Hepatocyte (in vitro differentiated cells): Measurements from ENCODE around the gene POLR2M.

Experiments used
- EZH2 ChIP-seq: fragments of 200-600 bp; sonication (generic); IDR thresholded peaks from 2 replicates; pipeline ENCODE4 v1.6.1; 2016; ENCODE audit warnings: antibody characterized with exemption, mild to moderate bottlenecking, borderline replicate concordance
- EZH2phosphoT487 ChIP-seq: fragments of 200-600 bp; sonication (generic); IDR thresholded peaks from one replicate; pipeline ENCODE4 v1.6.1; 2018; ENCODE audit warnings: antibody characterized with exemption, mild to moderate bottlenecking, low read depth, moderate library complexity; ENCODE audit not compliant: unreplicated experiment, severe bottlenecking
- TF ChIP-seq, protein P1 (sequence below): fragments of 200-600 bp; sonication (generic); IDR thresholded peaks from 2 replicates; pipeline ENCODE4 v1.5.1; 2016; ENCODE audit warnings: antibody characterized with exemption, mild to moderate bottlenecking; ENCODE audit not compliant: poor library complexity

DNA sequence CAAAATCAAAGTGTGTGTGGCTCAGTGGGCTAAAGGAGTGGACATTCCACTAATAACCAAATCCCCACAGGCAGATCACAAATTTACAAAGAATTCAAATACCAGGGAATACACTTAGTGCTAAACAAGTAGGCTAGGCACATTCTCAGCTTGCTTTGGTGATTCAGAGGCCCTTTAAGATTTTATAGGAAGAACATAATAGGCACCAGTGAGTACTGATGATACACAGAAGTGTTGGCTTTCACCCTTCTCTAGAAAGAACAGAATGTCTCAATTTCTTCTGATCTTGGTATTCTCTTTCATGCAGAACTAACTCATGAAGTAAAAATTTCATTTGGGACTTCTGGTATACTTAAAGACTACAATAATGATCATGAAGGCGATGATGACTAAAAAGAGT is 55.0 kb downstream of the POLR2M start:
- TF ChIP-seq, protein P1, sequence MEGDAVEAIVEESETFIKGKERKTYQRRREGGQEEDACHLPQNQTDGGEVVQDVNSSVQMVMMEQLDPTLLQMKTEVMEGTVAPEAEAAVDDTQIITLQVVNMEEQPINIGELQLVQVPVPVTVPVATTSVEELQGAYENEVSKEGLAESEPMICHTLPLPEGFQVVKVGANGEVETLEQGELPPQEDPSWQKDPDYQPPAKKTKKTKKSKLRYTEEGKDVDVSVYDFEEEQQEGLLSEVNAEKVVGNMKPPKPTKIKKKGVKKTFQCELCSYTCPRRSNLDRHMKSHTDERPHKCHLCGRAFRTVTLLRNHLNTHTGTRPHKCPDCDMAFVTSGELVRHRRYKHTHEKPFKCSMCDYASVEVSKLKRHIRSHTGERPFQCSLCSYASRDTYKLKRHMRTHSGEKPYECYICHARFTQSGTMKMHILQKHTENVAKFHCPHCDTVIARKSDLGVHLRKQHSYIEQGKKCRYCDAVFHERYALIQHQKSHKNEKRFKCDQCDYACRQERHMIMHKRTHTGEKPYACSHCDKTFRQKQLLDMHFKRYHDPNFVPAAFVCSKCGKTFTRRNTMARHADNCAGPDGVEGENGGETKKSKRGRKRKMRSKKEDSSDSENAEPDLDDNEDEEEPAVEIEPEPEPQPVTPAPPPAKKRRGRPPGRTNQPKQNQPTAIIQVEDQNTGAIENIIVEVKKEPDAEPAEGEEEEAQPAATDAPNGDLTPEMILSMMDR = no peak
- no peak for TF ChIP-seq EZH2
- no peak for TF ChIP-seq EZH2phosphoT487
